PC-9 (cell line): ENCODE measurements around the gene MESP1. TPM values are rescaled to one million over a fixed set of nuclear protein-coding genes. Genes with fewer than 3 reads are reported as not detected.

Source experiments
- BruUV-seq: library from RNA; stranded (reverse); fragments of 400-500 nt; replicated peaks from 2 replicates; lab custom pipeline; 2021; lab: Mats Ljungman, UMichigan
- CTCF ChIA-PET: fragments of 300-600 bp; sonication (Branson Sonifier 250); formaldehyde crosslinking; loops from one replicate; lab custom pipeline; 2022; ENCODE audit warnings: antibody characterized with exemption; lab: Charles Lee
- POLR2A ChIA-PET: fragments of 300-600 bp; sonication (Branson Sonifier 250); formaldehyde crosslinking; loops from one replicate; lab custom pipeline; 2022; ENCODE audit warnings: antibody characterized with exemption; ENCODE audit not compliant: unreplicated experiment; lab: Charles Lee
- DNase-seq, 2 experiments: peaks; one replicate each; pipeline versions ENCODE4 v3.0.0 to v3.0.0-alpha.2; 2015 to 2022; ENCODE audit warnings: mixed read lengths in 1 of 2
- H2AFZ ChIP-seq: fragments of 200-600 bp; sonication (generic); 2 replicates; pipeline ENCODE4 v1.8.1; 2017; ENCODE audit warnings: antibody characterized with exemption
- H3F3A ChIP-seq: fragments of 200-600 bp; sonication (generic); 2 replicates; pipeline ENCODE4 v1.8.1; 2017; ENCODE audit warnings: antibody characterized with exemption, mild to moderate bottlenecking, low read depth; ENCODE audit not compliant: insufficient read depth
- H3K27ac ChIP-seq: fragments of 200-600 bp; sonication (generic); 2 replicates; pipeline ENCODE4 v1.6.1; 2016; ENCODE audit warnings: mixed run types
- H3K27me3 ChIP-seq: fragments of 200-600 bp; sonication (generic); 2 replicates; pipeline ENCODE4 v1.6.1; 2016; ENCODE audit warnings: low read depth, mixed run types; ENCODE audit not compliant: insufficient read depth
- H3K36me3 ChIP-seq: fragments of 200-600 bp; sonication (generic); 2 replicates; pipeline ENCODE4 v1.6.1; 2016; ENCODE audit warnings: low read depth, mixed run types
- H3K4me1 ChIP-seq: fragments of 200-600 bp; sonication (generic); replicated peaks from 2 replicates; pipeline ENCODE4 v1.6.1; 2016; ENCODE audit warnings: mixed run types; ENCODE audit not compliant: insufficient read depth
- H3K4me2 ChIP-seq: fragments of 200-600 bp; sonication (generic); 2 replicates; pipeline ENCODE4 v1.6.1; 2017; ENCODE audit warnings: mixed run types
- H3K4me3 ChIP-seq: fragments of 200-600 bp; sonication (generic); 2 replicates; pipeline ENCODE4 v1.6.1; 2016; ENCODE audit warnings: mixed run types
- H3K79me2 ChIP-seq: fragments of 200-600 bp; sonication (generic); 2 replicates; pipeline ENCODE4 v1.6.1; 2017; ENCODE audit warnings: low read depth, mixed run types
- H3K9me2 ChIP-seq: fragments of 200-600 bp; sonication (generic); 2 replicates; pipeline ENCODE4 v1.8.1; 2017; ENCODE audit warnings: mild to moderate bottlenecking; ENCODE audit not compliant: insufficient read depth
- H3K9me3 ChIP-seq: fragments of 200-600 bp; sonication (generic); 2 replicates; pipeline ENCODE4 v1.8.1; 2016; ENCODE audit warnings: low read depth; ENCODE audit not compliant: insufficient read depth
- H4K20me1 ChIP-seq: fragments of 200-600 bp; sonication (generic); 2 replicates; pipeline ENCODE4 v1.8.1; 2017; ENCODE audit not compliant: insufficient read depth
- EZH2 ChIP-seq: fragments of 200-600 bp; sonication (generic); IDR thresholded peaks from 2 replicates; pipeline ENCODE4 v1.8.0; 2017; ENCODE audit warnings: antibody characterized with exemption, low read depth
- intact Hi-C: fragments of 100-400 bp; cut with micrococcal nuclease; formaldehyde crosslinking; loops from one replicate; pipeline ENCODE4 v1.10.0; 2022; ENCODE audit not compliant: unreplicated experiment
- total RNA-seq: library from RNA; stranded (reverse); gene quantifications from 2 replicates; pipeline ENCODE4 v1.2.3, GENCODE V29; 2021
- TF ChIP-seq, protein P1 (sequence below): fragments of 200-600 bp; sonication (generic); conservative IDR thresholded peaks from 2 replicates; pipeline ENCODE4 v1.6.1; 2017; ENCODE audit warnings: mixed run types, antibody characterized with exemption, mild to moderate bottlenecking, moderate library complexity

The MESP1 gene
- total RNA-seq, 1 experiment from 2014 or later, result 8.5 TPM

DNA sequence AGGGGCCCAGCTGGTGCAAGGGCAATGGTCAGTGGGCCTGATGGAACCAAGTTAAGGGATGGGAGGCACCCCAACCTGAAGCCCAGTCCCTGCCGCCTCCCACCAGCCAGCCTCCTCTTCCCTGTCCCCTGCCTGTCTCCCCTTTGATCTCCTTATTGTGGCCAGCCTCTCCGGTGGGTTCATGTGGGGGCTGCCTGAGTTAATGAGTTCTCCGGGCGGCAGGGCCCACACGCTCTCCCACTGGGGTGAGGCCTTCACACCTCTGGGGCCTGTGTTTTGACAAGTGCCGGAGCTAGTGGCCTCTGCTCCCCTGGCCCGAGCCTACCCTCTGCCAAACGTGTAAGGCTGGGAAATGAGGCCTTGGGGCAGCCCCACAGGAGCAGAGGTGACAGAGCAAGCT, 7.2 kb upstream of the MESP1 start:
- no peak for TF ChIP-seq EZH2
- TF ChIP-seq, protein P1, sequence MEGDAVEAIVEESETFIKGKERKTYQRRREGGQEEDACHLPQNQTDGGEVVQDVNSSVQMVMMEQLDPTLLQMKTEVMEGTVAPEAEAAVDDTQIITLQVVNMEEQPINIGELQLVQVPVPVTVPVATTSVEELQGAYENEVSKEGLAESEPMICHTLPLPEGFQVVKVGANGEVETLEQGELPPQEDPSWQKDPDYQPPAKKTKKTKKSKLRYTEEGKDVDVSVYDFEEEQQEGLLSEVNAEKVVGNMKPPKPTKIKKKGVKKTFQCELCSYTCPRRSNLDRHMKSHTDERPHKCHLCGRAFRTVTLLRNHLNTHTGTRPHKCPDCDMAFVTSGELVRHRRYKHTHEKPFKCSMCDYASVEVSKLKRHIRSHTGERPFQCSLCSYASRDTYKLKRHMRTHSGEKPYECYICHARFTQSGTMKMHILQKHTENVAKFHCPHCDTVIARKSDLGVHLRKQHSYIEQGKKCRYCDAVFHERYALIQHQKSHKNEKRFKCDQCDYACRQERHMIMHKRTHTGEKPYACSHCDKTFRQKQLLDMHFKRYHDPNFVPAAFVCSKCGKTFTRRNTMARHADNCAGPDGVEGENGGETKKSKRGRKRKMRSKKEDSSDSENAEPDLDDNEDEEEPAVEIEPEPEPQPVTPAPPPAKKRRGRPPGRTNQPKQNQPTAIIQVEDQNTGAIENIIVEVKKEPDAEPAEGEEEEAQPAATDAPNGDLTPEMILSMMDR, result no peak

DNA sequence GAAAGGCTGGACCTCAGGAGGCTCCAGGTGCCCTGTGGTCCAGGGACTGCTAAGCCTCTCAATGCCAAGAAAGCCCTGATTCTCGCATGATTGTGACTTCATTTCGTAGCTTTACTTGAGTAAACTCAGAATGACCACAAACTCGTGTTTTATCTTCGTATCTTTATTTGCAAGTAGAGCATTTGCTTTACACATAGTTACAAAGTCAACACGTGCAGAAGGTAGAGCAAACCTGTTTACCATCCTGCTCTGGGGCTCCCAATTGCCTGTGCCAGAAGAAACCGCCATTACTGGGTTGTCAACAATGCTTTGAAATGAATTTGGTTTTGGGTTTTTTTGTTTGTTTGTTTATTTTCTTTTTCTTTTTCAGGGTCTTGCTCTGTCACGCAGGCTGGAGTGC, 5.8 kb upstream of the MESP1 start:
- DNase-seq, result peak in 1 of 2 experiments; percentile 91
- Histone ChIP-seq H2AFZ (no peak overlapping the region), H3K9me2 (no peaks in the 10 kb centered on the region), H3K4me3 (no peak overlapping the region), H3K79me2 (no peaks in the 10 kb centered on the region), H3K9me3 (no peaks in the 10 kb centered on the region), H3K36me3 (no peaks in the 10 kb centered on the region), H3K4me1 (peaks cover 76% of the 10 kb centered on the region), H3K4me2 (0 out of 2 replicates have a peak overlapping the region, but pooled peaks have one; percentile 15), H3K27me3 (no peaks in the 10 kb centered on the region), H3K27ac (peak overlapping the region; percentile 99), H3F3A (peaks cover 67% of the 10 kb centered on the region), H4K20me1 (no peaks in the 10 kb centered on the region)
- intact Hi-C loops, result no loop called here
- ChIA-PET CTCF (no interaction called here), POLR2A (no interaction called here)
- TF ChIP-seq, protein P1, result no peak
- no peak for TF ChIP-seq EZH2
- no TSS peak for BruUV-seq

More for the DNA sequence above, 7.2 kb upstream of the MESP1 start:
- Histone ChIP-seq H3K4me1 (peaks cover 76% of the 10 kb centered on the region), H3K36me3 (no peaks in the 10 kb centered on the region), H3K4me2 (no peak overlapping the region), H3K9me2 (no peaks in the 10 kb centered on the region), H3F3A (peaks cover 64% of the 10 kb centered on the region), H3K27me3 (no peaks in the 10 kb centered on the region), H4K20me1 (no peaks in the 10 kb centered on the region), H3K4me3 (no peak overlapping the region), H3K9me3 (no peaks in the 10 kb centered on the region), H3K79me2 (no peaks in the 10 kb centered on the region), H2AFZ (no peak overlapping the region), H3K27ac (no peak overlapping the region)
- no peak for DNase-seq
- BruUV-seq, result no TSS peak
- ChIA-PET POLR2A (no interaction called here), CTCF (no interaction called here)
- intact Hi-C loops, result no loop called here

DNA sequence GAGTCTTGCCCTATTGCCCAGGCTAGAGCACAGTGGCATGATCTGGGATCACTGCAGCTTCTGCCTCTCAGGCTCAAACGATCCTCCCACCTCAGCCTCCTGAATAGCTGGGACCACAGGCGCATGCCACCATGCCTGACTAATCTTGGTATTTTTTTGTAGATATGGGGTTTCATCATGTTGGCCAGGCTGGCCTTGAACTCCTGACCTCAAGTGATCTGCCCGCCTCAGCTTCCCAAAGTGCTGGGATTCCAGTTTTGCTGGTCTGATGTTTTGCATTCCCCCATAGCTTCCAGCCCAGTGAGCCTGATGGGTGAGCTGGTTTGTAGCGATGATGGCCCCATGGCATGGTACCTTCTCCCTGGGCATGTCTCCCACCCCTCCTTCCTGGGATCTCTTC, 4.7 kb upstream of the MESP1 start:
- Histone ChIP-seq H3F3A (peaks cover 60% of the 10 kb centered on the region), H3K27ac (peak overlapping the region; percentile 99), H2AFZ (no peak overlapping the region; the same call in 1 of the 2 replicates), H3K27me3 (no peaks in the 10 kb centered on the region), H3K4me2 (peak overlapping the region; percentile 65), H3K9me2 (no peaks in the 10 kb centered on the region), H3K4me3 (no peak overlapping the region), H3K79me2 (no peaks in the 10 kb centered on the region), H4K20me1 (no peaks in the 10 kb centered on the region), H3K4me1 (peaks cover 70% of the 10 kb centered on the region), H3K36me3 (no peaks in the 10 kb centered on the region), H3K9me3 (no peaks in the 10 kb centered on the region)
- intact Hi-C loops, result no loop called here
- DNase-seq, result peak in 1 of 2 experiments; percentile 72
- TF ChIP-seq, protein P1, result no peak
- TF ChIP-seq EZH2, result no peak
- ChIA-PET POLR2A (interaction anchor here (0.5 kb wide), 1 partner anchor 11 kb away, joined by 3 read pairs; no protein-coding TSS in a partner anchor), CTCF (no interaction called here)
- BruUV-seq, result no TSS peak
